ENCODE measurements around the gene ARL1. TPM values are rescaled to one million over a fixed set of nuclear protein-coding genes. Genes with fewer than 3 reads are reported as not detected.

ARL1 gene
- total RNA-seq, 2 donors from 2014 or later, result 50.2 to 95.0 TPM

- no peak for DNase-seq (ENCODE audit: low spot score)
- H3K36me3 ChIP-seq, result peaks cover 0 to 11% of the 10 kb centered on the region in 2 donors
- intact Hi-C loops (cut with DNase I), result no loop called here
Measured at GRCh38 chr12:101372431-101372830, 35.1 kb downstream of the ARL1 start.

DNA sequence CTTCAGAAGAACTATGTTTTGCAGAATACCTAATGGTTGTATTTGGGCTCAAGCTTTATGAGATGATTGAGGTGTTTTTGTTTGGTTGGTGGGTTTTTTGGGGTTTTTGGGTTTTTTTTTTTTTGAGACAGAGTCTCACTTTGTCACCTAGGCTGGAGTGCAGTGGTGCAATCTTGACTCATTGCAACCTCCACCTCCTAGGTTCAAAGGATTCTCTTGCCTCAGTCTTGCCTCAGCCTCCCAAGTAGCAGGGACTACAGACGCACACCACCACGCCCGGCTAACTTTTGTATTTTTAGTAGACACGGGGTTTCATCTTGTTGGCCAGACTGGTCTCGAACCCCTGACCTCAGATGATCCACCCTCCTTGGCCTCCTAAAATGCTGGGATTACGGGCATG lies 39.6 kb downstream of the ARL1 start:
- Histone ChIP-seq H3K9me3 (no peaks in the 10 kb centered on the region), H3K27ac (no peak overlapping the region), H3K36me3 (peaks cover 0 to 11% of the 10 kb centered on the region in 2 donors), H3K4me3 (no peak overlapping the region), H3K27me3 (replicated peaks; ENCODE audit: insufficient read depth) (no peaks in the 10 kb centered on the region), H3K4me1 (replicated peaks) (no peaks in the 10 kb centered on the region)
- DNase-seq (ENCODE audit: low spot score), result no peak
- TF ChIP-seq POLR2AphosphoS5 (IDR thresholded peaks at IDR 0.05) (no peak), CTCF (IDR thresholded peaks at IDR 0.05) (no peak), POLR2A (IDR thresholded peaks at IDR 0.05) (no peak)
- 98% methylated on average over 6 of the region's 6 CpGs for WGBS
- intact Hi-C loops (cut with DNase I), result no loop called here

More at GRCh38 chr12:101372431-101372830, 35.1 kb downstream of the ARL1 start:
- Histone ChIP-seq H3K9me3 (no peaks in the 10 kb centered on the region), H3K27ac (no peak overlapping the region), H3K27me3 (replicated peaks; ENCODE audit: insufficient read depth) (no peaks in the 10 kb centered on the region), H3K4me1 (replicated peaks) (no peaks in the 10 kb centered on the region), H3K4me3 (no peak overlapping the region)
- WGBS, result 97% methylated on average over 1 of the region's 1 CpG
- no peak for TF ChIP-seq POLR2A (IDR thresholded peaks at IDR 0.05)

GRCh38 chr12:101361455-101361854 lies 46.1 kb downstream of the ARL1 start:
- no peaks in the 10 kb centered on the region for H3K4me1 ChIP-seq (replicated peaks)
- H3K27ac ChIP-seq, result no peak overlapping the region
- 93% methylated on average over 8 of the region's 8 CpGs for WGBS
- no peaks in the 10 kb centered on the region for H3K9me3 ChIP-seq
- no peaks in the 10 kb centered on the region for H3K36me3 ChIP-seq
- no peak overlapping the region for H3K4me3 ChIP-seq
- DNase-seq (ENCODE audit: low spot score), result no peak
- intact Hi-C loops (cut with DNase I), result no loop called here
- no peak for TF ChIP-seq POLR2AphosphoS5 (IDR thresholded peaks at IDR 0.05)
- TF ChIP-seq CTCF (IDR thresholded peaks at IDR 0.05), result no peak
- no peak for TF ChIP-seq POLR2A (IDR thresholded peaks at IDR 0.05)
- no peaks in the 10 kb centered on the region for H3K27me3 ChIP-seq (replicated peaks; ENCODE audit: insufficient read depth)

GRCh38 chr12:101356794-101357193 lies 50.8 kb downstream of the ARL1 start:
- no peak for TF ChIP-seq CTCF (IDR thresholded peaks at IDR 0.05)
- TF ChIP-seq POLR2A (IDR thresholded peaks at IDR 0.05), result no peak
- TF ChIP-seq POLR2AphosphoS5 (IDR thresholded peaks at IDR 0.05), result no peak
- no peaks in the 10 kb centered on the region for H3K36me3 ChIP-seq
- no peak for DNase-seq (ENCODE audit: low spot score)
- no peaks in the 10 kb centered on the region for H3K4me1 ChIP-seq (replicated peaks)
- no peak overlapping the region for H3K27ac ChIP-seq
- no peak overlapping the region for H3K4me3 ChIP-seq
- no peaks in the 10 kb centered on the region for H3K27me3 ChIP-seq (replicated peaks; ENCODE audit: insufficient read depth)
- intact Hi-C loops (cut with DNase I), result no loop called here
- no peaks in the 10 kb centered on the region for H3K9me3 ChIP-seq
- WGBS, result 88% methylated on average over 5 of the region's 5 CpGs

DNA sequence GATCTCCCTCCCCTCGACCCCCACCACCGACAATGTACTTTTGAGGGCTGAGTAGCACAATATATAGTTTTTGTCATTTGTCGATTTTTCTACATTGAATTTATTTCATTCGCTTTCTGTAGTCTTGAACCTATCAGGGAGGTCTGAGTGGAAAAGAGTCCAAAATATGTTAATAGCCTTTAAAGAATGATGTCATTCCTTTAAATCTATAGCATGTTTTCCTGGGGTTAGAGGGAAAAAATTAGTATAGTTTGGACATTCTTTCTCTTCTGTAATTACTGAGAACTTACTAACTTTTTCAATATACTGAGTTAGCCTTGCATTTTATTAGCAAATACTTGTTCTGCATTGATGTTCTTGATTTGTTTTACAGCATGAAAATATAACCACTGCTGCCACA lies 55.9 kb downstream of the ARL1 start:
- intact Hi-C loops (cut with DNase I), result no loop called here
- Histone ChIP-seq H3K9me3 (no peaks in the 10 kb centered on the region), H3K4me3 (no peak overlapping the region), H3K27ac (no peak overlapping the region), H3K27me3 (replicated peaks; ENCODE audit: insufficient read depth) (no peaks in the 10 kb centered on the region), H3K36me3 (peaks cover 0 to 8% of the 10 kb centered on the region in 2 donors), H3K4me1 (replicated peaks) (no peaks in the 10 kb centered on the region)
- WGBS, result 97% methylated on average over 4 of the region's 4 CpGs
- TF ChIP-seq POLR2AphosphoS5 (IDR thresholded peaks at IDR 0.05) (no peak), CTCF (IDR thresholded peaks at IDR 0.05) (no peak), POLR2A (IDR thresholded peaks at IDR 0.05) (no peak)
- DNase-seq (ENCODE audit: low spot score), result no peak
